Fibroblast of lung (primary cell): Measurements from ENCODE around the gene DOHH.

Experiments used
- CTCF ChIP-seq, 2 donors: IDR thresholded peaks in 1 of 2; conservative IDR thresholded peaks in 1 of 2; 1 replicate in 1 of 2; 2 replicates in 1 of 2; pipeline ENCODE4 v1.5.1; 2011 to 2012; ENCODE audit warnings: low read length in 2 of 2, control low read depth in 1 of 2, inconsistent platforms in 1 of 2, low read depth in 1 of 2, mild to moderate bottlenecking in 1 of 2
- EZH2 ChIP-seq: IDR thresholded peaks from 2 replicates; pipeline ENCODE4 v1.5.1; 2012; ENCODE audit warnings: low read length, control low read depth, mild to moderate bottlenecking; ENCODE audit errors: missing control alignments

- no peak for TF ChIP-seq CTCF (conservative IDR thresholded peaks at IDR 0.05 in 1 of 2, IDR thresholded peaks at IDR 0.05 in 1 of 2; ENCODE audit: low read depth in 1 of 2, low read length in 2 of 2)
- no peak for TF ChIP-seq EZH2
Measured at GRCh38 chr19:3453840-3454239, 46.6 kb downstream of the DOHH start.
